ENCODE results near the gene CCDC85B.

- TF ChIP-seq CTCF (IDR thresholded peaks at IDR 0.05 in 8 of 11, conservative IDR thresholded peaks at IDR 0.05 in 3 of 11) (no peak), POLR2A (IDR thresholded peaks at IDR 0.05) (no peak), POLR2AphosphoS5 (IDR thresholded peaks at IDR 0.05) (peak; percentile 51 to 85 (median 57))
Measured at GRCh38 chr11:65899356-65900124, 9.1 kb downstream of the CCDC85B start.

Measured in spleen (tissue), 7 donors.